Skeletal muscle satellite cell (primary cell): ENCODE results near the gene HOXB8.

ENCODE experiments used
- H3K27me3 ChIP-seq: 2 replicates; pipeline ENCODE4 v1.7.0; 2013; ENCODE audit warnings: low read length; ENCODE audit not compliant: control insufficient read depth, insufficient read depth
- H3K36me3 ChIP-seq: 2 replicates; pipeline ENCODE4 v1.7.0; 2013; ENCODE audit warnings: mild to moderate bottlenecking, control low read depth, low read length; ENCODE audit not compliant: insufficient read depth
- H3K4me1 ChIP-seq: 2 replicates; pipeline ENCODE4 v1.7.0; 2013; ENCODE audit warnings: low read length; ENCODE audit not compliant: control insufficient read depth, insufficient read depth
- H3K4me2 ChIP-seq: 2 replicates; pipeline ENCODE4 v1.7.0; 2013; ENCODE audit warnings: mild to moderate bottlenecking, low read length
- H3K4me3 ChIP-seq: 2 replicates; pipeline ENCODE4 v1.7.0; 2013; ENCODE audit warnings: low read length
- H3K9ac ChIP-seq: 2 replicates; pipeline ENCODE4 v1.7.0; 2013; ENCODE audit warnings: mild to moderate bottlenecking, low read depth, low read length, moderate library complexity
- H3K9me3 ChIP-seq: replicated peaks from 2 replicates; pipeline ENCODE4 v1.7.0; 2013; ENCODE audit warnings: mild to moderate bottlenecking, control low read depth, low read length

Gene HOXB8

DNA sequence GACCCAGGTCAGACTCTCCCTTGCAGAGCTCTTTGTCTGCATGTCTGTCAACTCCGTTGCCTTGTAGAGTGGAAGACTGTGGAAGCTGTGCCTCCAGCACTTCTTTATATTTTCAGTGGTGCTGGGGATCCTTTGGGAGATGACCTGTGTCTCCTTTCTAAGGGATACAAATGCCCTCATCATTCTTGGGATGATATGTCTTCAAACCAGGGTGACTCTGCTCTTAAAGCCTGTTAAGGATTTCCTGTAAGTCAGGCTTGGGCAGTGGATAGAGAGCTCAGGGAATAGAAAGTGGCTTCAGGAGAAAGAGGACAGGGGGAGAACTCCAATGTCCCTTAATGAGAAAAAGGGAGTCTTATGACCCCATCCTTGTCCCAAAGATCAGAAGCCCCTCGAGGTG is 26.6 kb downstream of the HOXB8 start:
- Histone ChIP-seq H3K4me1 (peaks cover 29% of the 10 kb centered on the region), H3K4me2 (no peak overlapping the region), H3K9ac (no peak overlapping the region), H3K9me3 (no peaks in the 10 kb centered on the region), H3K27me3 (no peaks in the 10 kb centered on the region), H3K36me3 (peaks cover 7% of the 10 kb centered on the region), H3K4me3 (no peak overlapping the region)

DNA sequence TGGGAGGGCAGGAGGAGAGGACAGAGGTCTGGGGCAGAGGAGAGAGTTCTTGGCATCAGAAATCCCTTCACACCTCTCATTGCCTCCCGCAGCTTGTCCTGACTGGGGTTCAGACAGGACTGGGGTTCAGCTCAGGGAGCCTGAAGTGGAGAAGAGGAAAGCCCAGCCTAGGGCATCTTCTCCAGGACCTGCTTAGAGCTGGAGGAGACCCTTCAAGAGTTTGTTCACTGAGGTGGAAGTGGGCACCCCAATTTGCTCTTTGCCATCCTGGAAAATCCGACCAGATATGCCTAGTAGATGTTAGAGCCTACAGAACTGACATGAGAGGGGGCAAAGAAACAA is 27.0 kb downstream of the HOXB8 start:
- H3K27me3 ChIP-seq = no peaks in the 10 kb centered on the region

DNA sequence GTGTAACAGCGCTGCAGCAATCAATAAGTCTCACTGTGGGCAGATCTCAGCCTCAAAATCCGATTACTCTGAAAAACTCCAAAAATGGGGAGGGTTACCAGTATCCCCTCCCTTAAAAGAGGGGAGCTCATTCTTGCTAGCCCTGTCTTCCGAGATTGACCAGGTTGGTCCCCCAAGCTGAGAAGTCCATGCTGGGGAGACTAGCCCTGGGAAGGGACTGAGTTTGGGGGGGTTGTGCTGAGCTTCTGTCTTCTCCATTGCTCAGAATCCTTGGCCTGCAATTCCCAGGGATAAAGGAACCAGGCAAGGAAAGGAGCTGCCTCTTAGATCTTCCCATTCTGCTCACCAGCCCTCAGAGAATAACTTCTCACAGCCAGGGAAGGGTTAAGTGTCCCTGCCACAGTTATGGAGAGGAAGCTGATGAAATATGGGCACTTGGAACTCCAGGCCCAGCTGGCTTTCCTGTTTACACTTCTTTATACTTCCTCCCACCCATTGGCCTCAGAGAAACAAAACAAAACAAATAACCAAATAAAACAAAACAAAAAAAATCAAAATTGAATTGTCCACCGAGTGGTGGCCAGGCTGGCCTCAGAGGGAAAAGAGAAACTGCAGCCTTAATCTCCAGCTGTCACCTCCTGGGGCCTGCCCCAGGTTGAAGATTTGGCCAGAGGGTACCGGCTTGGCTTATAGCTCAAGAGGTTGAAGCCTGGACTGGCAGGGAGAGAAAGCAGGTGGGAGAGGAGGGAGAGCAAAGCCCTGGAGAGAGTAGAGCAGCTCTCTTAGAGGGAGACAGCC is 27.6 kb downstream of the HOXB8 start:
- Histone ChIP-seq H3K4me3 (no peak overlapping the region), H3K4me1 (peaks cover 29% of the 10 kb centered on the region), H3K27me3 (no peaks in the 10 kb centered on the region), H3K36me3 (peaks cover 7% of the 10 kb centered on the region), H3K4me2 (peak overlapping the region; percentile 6), H3K9ac (peak overlapping the region; percentile 21), H3K9me3 (no peaks in the 10 kb centered on the region)

More for the DNA sequence above, 27.0 kb downstream of the HOXB8 start:
- Histone ChIP-seq H3K9me3 (no peaks in the 10 kb centered on the region), H3K4me3 (no peak overlapping the region), H3K4me1 (peaks cover 25% of the 10 kb centered on the region), H3K4me2 (no peak overlapping the region), H3K36me3 (peaks cover 7% of the 10 kb centered on the region), H3K9ac (no peak overlapping the region)

DNA sequence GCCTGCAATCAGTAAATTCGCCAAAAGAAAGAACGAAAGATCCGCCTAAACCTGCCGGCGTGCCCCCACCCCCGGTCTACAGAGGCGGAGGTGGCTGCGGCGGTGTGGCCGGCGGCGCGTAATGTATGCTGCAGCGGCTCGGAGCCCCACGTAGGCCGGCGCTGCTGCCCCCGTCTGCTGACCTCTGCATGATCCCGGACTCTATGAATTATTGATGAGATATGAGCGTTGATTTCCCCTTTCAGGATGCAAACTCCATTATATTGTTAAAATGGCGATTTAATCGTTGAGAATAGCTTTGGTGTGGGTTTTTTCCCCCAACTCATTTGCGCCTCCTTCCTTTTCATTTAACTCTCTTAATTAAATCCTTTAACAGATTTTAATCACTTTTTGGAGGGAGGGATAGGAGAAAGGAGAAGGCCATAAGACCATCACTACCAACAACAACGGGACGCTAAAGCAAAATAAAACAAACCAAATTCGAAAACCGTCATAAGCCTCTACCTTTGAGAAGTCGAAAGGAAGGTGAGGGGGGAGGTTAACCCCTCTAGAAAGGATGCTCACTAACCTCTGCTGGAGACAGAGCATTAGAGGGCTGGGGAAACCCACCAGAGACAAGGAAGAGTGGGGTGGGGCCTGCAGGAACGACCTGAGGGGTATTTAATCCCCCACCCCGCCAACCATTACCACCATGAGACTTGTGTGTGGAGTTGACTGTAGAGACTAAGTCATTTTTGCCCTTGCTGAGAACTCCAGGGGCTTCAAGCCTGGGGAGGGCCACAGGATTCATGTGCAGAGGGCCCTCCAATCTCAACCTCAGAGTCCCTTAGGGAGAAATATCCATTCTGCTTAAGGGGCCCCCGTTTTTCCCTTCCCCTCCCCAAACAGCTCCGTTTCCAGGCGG is 28.5 kb downstream of the HOXB8 start:
- Histone ChIP-seq H3K4me2 (peak overlapping the region; percentile 91), H3K36me3 (peaks cover 7% of the 10 kb centered on the region), H3K4me3 (peak overlapping the region; percentile 81), H3K4me1 (peaks cover 30% of the 10 kb centered on the region), H3K27me3 (no peaks in the 10 kb centered on the region), H3K9me3 (no peaks in the 10 kb centered on the region), H3K9ac (peak overlapping the region; percentile 81)

DNA sequence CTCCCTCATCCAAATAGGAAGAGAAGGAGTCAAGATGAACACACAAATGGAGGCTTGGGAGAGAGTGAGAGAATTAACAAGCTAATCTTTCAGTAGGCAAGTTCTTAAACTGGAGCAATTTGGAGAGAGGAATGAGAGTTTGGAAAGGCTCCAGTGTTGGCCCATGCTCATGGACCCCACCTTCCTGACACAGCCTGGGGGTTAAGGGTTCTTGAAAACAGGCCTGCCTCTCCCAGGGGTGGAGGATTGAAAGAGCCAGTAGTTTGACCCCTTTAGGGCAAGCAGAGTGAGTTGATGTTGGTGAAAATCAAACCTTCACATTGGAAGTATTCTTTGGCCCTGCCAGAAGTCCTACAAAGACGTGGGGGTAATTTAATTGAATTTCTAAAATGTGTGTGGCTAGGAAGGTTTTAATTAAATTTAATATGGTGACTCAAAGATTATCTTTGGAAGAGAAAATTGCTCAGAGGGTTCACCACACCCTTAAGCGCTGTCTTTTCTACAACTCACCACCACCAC is 30.8 kb downstream of the HOXB8 start:
- no peaks in the 10 kb centered on the region for H3K36me3 ChIP-seq
- no peaks in the 10 kb centered on the region for H3K27me3 ChIP-seq
- H3K4me2 ChIP-seq = no peak overlapping the region
- no peak overlapping the region for H3K9ac ChIP-seq
- H3K9me3 ChIP-seq = no peaks in the 10 kb centered on the region
- no peak overlapping the region for H3K4me3 ChIP-seq
- H3K4me1 ChIP-seq = peaks cover 35% of the 10 kb centered on the region

DNA sequence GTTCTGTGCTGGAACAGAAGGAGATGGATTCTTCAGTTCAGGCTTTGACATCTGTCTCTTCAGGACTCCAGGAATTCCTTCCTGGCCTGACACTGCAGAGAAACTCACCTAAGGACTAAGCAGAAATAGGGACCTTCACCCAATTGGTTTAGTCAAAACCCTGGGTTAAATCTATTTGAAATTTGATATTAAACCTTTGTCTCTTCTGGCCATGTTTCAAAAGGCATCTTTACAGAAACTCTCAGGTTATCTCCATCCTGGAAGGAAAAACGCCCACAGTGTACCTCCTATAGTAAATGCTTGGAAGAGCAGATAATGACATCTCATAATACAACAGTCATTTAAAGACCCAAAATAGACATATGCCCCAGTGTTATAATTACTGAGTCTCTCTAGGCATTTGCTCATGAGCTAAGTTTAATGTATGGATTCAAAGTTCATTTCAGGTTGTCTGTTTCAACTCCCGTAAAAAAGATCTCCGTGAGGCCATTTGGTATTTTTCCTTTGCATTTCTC is 31.3 kb downstream of the HOXB8 start:
- Histone ChIP-seq H3K9me3 (no peaks in the 10 kb centered on the region), H3K4me3 (no peak overlapping the region), H3K4me2 (no peak overlapping the region), H3K4me1 (peaks cover 40% of the 10 kb centered on the region), H3K9ac (no peak overlapping the region), H3K36me3 (no peaks in the 10 kb centered on the region), H3K27me3 (no peaks in the 10 kb centered on the region)

DNA sequence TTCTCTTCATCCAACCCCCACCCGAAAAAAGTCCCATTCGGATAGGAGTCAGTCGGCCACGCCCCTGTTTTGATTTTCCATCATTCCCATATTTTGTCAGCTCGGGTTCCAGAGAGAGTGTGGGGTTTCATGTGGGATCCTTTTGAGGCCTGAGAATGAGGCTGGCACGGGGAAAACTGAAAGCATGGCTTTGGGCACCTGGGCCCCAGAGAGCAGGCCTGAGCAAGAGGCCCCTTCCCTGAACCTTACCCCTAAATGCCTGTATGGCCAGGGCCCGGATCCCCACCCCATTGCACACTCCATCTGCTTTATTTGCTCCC is 32.4 kb downstream of the HOXB8 start:
- H3K4me2 ChIP-seq = peak overlapping the region; percentile 89
- H3K4me1 ChIP-seq = peaks cover 39% of the 10 kb centered on the region
- peak overlapping the region; percentile 92 for H3K9ac ChIP-seq
- H3K36me3 ChIP-seq = no peaks in the 10 kb centered on the region
- H3K9me3 ChIP-seq = no peaks in the 10 kb centered on the region
- peak overlapping the region; percentile 90 for H3K4me3 ChIP-seq
- no peaks in the 10 kb centered on the region for H3K27me3 ChIP-seq

DNA sequence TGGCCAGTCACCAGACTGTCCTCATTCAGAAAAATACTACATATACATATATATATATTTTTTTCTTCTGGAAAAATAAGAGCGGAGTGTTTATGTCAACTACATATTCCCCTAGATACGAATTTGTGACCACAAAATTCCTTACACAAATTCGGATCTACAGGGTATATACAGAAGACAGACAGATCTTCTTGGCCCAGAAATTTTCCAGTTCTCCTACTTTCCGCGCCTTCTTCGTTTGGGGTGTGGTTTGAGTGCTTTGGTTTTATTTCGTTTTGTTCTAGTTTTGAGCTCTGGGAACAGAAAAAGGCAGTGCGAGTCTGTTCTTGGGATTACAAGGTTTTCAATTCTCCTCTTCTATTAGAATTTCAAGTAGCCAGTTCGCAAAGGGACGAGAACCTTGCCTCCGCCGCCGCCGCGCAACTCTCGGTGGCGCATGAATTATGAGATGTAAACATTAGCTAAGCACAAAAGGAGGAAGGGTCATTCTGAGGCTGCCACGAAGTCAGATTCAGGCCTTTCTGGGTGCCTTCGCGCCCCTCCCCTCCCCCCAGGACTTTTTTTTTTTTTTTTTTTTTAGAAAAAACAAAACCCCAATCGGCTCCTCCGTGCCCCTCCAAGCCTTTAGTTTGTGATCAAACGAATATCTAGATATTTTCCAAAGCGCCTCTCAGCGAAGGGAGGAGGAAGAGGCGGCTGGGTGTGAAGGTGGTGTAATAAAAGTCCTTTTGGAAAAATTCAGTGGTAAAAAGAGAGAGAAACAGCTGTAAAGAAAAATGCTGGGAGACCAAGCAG is 35.1 kb downstream of the HOXB8 start:
- peaks cover 27% of the 10 kb centered on the region for H3K4me1 ChIP-seq
- H3K4me3 ChIP-seq = peak overlapping the region; percentile 90

DNA sequence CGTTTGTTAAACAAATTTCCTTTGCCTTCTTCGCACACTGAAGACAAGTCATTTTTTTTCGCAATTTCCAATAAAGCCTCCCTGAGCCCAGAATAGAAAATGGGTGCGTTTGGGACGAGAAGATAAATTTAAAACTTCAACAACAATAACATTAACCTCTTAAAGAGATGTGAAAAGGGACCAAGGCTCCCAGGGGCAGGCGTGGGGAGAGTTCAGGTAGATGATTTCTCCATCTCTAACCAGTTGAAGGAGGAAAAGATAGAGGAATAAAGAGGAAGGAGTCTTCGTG is 35.7 kb downstream of the HOXB8 start:
- Histone ChIP-seq H3K9me3 (no peaks in the 10 kb centered on the region), H3K4me1 (peaks cover 26% of the 10 kb centered on the region), H3K4me2 (peak overlapping the region; percentile 100), H3K36me3 (peaks cover 8% of the 10 kb centered on the region), H3K27me3 (no peaks in the 10 kb centered on the region), H3K4me3 (no peak overlapping the region), H3K9ac (no peak overlapping the region)

More for the DNA sequence above, 35.1 kb downstream of the HOXB8 start:
- H3K36me3 ChIP-seq = peaks cover 4% of the 10 kb centered on the region
- no peaks in the 10 kb centered on the region for H3K27me3 ChIP-seq
- H3K9ac ChIP-seq = no peak overlapping the region
- H3K4me2 ChIP-seq = no peak overlapping the region
- H3K9me3 ChIP-seq = no peaks in the 10 kb centered on the region

DNA sequence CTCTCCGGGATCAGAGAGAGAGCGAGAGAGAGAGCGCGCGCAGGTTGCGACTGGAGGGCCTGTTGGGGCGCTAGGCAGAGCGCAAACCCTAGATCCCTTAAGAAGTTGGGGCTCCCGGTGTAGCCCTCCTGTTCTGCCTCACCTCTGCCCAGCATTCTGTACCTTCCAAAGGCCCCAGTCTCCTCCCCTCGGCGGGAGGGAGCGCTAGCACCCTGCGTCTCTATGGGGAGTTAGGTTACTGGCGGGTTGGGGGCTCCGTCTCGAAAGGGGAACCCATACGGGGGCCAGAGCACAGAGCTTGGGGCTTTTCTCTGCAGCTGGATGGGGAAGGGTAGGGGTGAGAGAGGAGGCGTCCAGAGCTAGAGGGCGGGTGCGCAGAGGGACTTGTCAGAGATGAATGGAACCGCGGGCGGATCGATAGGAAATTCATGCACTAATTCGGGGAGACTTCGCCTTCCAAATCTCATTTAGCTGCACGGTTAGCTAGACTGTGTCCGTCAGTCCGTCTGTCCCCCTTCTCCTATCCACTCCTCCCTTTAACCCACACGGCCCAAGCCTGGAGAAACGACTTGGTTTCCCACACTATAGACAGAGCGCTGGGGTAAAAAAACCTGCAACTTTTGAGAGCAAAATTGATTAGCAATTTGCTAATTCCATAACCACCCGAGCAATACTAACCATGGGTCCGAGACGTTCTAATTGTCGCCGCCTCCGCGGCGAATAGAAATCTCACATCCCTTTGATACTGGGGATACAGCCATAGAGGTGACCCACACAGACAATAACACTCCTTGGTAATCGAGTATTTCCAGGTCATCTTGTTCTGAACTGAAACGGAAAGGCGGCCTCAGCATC is 36.2 kb downstream of the HOXB8 start:
- H3K4me3 ChIP-seq = peak overlapping the region; percentile 87
- peak overlapping the region; percentile 100 for H3K4me2 ChIP-seq
- H3K4me1 ChIP-seq = peaks cover 26% of the 10 kb centered on the region
- H3K27me3 ChIP-seq = no peaks in the 10 kb centered on the region
- peak overlapping the region; percentile 87 for H3K9ac ChIP-seq
- no peaks in the 10 kb centered on the region for H3K9me3 ChIP-seq
- peaks cover 8% of the 10 kb centered on the region for H3K36me3 ChIP-seq
